Fibroblast of pulmonary artery (primary cell): Measurements from ENCODE around the gene YES1.
"Not testable (repeated sequence)": the region's sequence is repeated elsewhere in the genome, so short reads cannot be mapped to it uniquely, and the experiment has no call there.

Source experiments
- DNase-seq: peaks from one replicate; pipeline ENCODE4 v3.0.0-alpha.2; 2010; ENCODE audit warnings: low read depth
- H3K4me3 ChIP-seq: replicated peaks from 2 replicates; pipeline ENCODE4 v1.5.1; 2011; ENCODE audit warnings: low read depth, mild to moderate bottlenecking, control low read depth, low read length, moderate library complexity
- TF ChIP-seq, protein P1 (sequence below): IDR thresholded peaks from 2 replicates; pipeline ENCODE4 v1.5.1; 2011; ENCODE audit warnings: mild to moderate bottlenecking, control low read depth, low read length, inconsistent platforms; ENCODE audit errors: missing control alignments

Gene YES1

DNA sequence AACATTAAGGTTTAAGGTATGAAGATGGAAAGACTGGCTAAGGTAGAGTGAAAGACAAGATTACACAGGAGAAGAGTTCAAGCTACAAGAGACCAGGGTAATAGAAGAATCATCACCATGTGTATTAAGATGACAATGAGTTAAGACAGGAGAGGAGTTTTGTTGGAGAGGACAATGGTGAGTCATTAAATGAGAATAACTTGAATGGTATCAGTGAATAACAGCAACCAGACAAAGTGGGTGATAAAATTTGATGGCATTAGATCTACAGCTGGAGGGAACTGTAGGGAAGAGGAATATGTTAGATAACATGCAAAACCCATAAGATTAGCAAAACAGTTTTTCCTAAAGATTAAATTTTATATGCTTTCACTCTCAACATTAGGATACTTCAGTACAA lies 80.9 kb downstream of the YES1 start:
- TF ChIP-seq, protein P1, sequence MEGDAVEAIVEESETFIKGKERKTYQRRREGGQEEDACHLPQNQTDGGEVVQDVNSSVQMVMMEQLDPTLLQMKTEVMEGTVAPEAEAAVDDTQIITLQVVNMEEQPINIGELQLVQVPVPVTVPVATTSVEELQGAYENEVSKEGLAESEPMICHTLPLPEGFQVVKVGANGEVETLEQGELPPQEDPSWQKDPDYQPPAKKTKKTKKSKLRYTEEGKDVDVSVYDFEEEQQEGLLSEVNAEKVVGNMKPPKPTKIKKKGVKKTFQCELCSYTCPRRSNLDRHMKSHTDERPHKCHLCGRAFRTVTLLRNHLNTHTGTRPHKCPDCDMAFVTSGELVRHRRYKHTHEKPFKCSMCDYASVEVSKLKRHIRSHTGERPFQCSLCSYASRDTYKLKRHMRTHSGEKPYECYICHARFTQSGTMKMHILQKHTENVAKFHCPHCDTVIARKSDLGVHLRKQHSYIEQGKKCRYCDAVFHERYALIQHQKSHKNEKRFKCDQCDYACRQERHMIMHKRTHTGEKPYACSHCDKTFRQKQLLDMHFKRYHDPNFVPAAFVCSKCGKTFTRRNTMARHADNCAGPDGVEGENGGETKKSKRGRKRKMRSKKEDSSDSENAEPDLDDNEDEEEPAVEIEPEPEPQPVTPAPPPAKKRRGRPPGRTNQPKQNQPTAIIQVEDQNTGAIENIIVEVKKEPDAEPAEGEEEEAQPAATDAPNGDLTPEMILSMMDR = no peak
- DNase-seq = peak; percentile 16
- H3K4me3 ChIP-seq = no peak overlapping the region

DNA sequence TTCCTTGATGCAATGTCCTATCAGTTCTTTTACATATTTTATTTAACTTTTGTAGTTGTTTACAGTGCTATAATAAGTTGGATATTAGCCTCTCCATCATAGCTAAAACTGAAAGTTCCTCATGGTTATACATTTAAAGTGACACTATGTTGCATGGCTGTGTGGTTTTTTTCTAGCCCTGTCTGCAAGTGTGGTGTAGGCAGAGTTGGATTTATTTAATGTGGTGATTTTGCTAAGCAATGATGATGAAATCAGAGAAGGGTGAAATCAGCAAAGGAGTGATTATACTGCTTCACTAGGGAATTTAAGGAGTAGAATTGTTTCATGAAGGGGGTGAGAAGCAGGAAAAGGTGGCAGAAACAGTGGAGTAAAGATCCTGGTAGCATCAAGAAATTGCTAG lies 81.3 kb downstream of the YES1 start:
- TF ChIP-seq, protein P1 = no peak
- DNase-seq = peak; percentile 36
- no peak overlapping the region for H3K4me3 ChIP-seq

DNA sequence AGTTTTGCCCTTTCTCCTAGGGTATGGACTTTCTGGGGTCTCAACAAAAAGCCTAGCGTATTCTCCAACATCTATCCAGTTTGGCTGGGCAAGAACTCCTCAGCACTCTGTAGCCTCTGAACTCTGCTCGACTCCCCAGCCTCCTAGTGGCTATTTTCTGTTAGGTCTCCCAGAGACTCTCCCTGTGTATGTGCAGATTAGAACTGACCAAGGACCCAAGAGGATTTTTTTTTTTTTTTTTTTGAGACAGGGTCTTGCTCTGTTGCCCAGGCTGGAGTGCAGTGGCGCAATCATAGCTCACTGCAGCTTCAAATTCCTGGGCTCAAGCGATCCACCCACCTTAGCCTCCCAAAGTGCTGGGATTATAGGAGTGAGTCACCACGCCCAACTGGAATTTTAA lies 81.9 kb downstream of the YES1 start:
- TF ChIP-seq, protein P1 = peak; percentile 26
- not testable (repeated sequence) for DNase-seq, H3K4me3 ChIP-seq

DNA sequence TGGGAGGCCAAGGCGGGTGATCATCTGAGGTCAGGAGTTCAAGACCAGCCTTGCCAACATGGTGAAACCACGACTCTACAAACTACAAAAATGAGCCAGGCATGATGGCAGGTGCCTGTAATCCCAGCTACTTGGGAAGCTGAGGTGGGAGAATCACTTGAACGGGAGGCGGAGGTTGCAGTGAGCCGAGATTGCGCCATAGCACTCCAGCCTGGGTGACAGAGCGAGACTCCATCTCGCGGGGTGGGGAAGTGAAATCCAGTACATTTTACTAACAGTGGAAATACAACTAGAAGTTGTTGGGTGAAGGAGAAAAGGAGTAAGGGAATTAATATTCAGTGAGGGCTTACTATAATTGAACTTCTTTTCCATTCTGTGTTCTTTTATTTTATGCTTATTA lies 86.4 kb downstream of the YES1 start:
- no peak overlapping the region for H3K4me3 ChIP-seq
- TF ChIP-seq, protein P1 = no peak
- DNase-seq = no peak

DNA sequence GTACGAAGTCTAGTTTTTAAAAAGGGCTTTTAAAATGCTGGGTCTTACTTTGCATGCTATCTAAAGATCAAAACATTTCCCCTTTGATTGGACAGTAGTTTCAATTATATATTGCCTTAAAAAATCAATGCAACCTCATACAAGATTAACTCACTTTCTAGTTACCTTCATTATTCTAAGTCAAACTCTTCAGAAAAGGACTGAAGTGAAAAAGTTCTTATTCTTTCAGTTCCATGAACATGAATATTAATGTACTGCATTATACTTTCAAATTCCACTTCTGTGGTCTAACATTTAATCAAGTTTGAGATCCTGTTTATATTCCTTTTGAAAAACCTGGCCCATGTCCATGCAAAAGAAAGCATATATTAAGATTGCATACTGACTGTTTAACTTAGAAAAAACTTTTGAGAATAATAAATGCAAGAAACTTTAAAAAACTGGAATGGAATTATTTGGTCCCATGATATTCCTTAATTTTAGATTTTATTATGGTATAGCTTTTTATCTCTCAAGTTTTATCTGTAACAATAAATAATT lies 88.4 kb downstream of the YES1 start:
- DNase-seq = no peak
- TF ChIP-seq, protein P1 = no peak
- no peak overlapping the region for H3K4me3 ChIP-seq

DNA sequence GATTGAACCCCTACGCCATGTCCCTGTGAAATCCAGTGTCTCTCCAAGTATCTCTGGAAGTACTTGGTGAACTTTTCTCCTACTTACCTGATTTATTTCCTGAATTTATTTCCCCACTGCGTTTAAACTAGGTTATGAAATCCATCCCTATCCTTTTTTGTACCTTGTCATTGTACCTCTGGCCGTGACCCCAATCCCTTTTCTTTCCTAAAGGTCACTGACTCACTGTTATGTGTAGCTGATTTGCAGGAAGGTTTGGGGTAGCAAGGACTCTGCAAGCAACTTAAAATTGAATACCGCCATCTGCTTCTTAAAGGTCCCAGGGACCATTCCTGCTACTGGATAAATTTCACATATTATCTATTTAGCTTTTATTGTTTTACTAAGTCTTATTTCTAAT lies 95.0 kb downstream of the YES1 start:
- no peak overlapping the region for H3K4me3 ChIP-seq
- DNase-seq = no peak
- TF ChIP-seq, protein P1 = no peak

DNA sequence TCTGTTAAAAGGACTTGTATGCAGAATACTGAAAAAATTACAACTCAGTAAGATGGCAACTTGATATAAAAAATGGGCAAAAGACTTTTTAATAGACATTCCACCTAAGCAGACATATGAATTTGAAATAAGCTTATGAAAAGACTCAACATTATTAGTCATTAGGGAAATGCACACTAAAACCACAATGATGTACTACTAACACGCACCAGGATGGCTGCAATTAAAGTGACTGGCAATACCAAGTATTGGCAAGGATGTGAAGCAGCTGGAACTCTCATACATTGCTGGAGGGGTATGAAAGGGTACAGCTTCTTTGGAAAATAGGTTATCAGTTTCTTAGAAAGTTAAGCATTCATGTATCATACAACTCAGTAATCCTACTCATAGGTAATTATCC lies 96.4 kb downstream of the YES1 start:
- TF ChIP-seq, protein P1 = no peak
- H3K4me3 ChIP-seq = no peak overlapping the region
- peak; percentile 54 for DNase-seq
